LNCAP (cell line): ENCODE data around the gene FAM118A.

Experiments used
- CTCF ChIP-seq: fragments of 450-650 bp; IDR thresholded peaks from 2 replicates; pipeline ENCODE4 v1.5.1; 2017; ENCODE audit warnings: mild to moderate bottlenecking

The FAM118A gene

DNA sequence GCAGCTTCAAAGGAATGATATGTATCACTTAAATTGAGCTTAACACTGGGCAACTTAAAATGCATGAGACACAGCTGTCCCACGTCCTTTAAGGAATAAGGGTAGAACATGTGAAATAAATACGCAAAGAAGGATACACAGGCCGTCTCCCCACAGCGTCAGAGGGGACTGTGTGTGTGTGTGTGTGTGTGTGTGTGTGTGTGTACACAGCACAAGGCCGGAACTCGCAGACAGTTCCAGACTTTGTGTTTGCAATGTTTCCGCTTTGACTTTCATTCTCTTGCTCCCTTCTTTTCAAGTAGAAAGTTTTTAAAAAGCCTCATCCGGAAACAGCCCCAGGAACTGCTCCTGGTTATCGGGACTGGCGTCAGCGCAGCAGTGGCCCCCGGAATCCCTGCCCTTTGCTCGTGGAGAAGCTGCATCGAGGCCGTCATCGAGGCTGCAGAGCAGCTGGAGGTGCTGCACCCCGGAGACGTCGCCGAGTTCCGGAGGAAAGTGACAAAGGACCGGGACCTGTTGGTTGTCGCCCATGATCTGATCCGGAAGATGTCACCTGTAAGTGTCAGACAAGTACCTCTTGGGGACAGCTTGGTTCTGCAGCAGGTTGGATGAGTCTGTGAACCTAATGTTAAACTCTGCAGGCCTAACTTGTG is 13.3 kb downstream of the FAM118A start:
- no peak for TF ChIP-seq CTCF

GRCh38 chr22:45323695-45324094 is 14.0 kb downstream of the FAM118A start:
- no peak for TF ChIP-seq CTCF

GRCh38 chr22:45324311-45324711 is 14.6 kb downstream of the FAM118A start:
- TF ChIP-seq CTCF = no peak

- no peak for TF ChIP-seq CTCF
Observed at GRCh38 chr22:45328822-45329529, 19.2 kb downstream of the FAM118A start.

- no peak for TF ChIP-seq CTCF
Observed at GRCh38 chr22:45329530-45329936, 19.8 kb downstream of the FAM118A start.

- no peak for TF ChIP-seq CTCF
Observed at GRCh38 chr22:45330548-45330947, 20.8 kb downstream of the FAM118A start.

DNA sequence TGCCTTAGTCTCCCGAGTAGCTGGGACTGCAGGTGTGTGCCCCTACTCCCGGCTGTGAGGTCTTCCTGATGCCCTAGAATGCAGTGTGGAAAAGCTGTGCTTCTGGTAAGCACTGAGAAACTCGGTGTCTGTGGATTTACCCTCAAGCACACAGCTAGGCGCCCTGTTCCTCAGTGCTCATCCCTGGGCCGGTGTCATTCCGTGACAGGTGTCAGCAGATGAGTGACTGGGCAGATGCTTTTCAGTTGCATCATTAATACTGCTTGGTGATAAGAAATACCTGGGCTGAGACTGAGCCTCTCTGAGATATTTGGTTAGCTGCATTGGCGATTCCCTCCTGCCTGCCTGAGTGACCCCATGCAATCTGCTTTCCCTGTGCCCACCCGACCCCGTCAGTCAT is 21.8 kb downstream of the FAM118A start:
- no peak for TF ChIP-seq CTCF
